Right lobe of liver (tissue), 4 donors: ENCODE data around the gene CDC7.
"Not testable (repeated sequence)": the region's sequence is repeated elsewhere in the genome, so short reads cannot be mapped to it uniquely, and the experiment has no call there.

ENCODE experiments used
- CTCF ChIP-seq, 4 donors: fragments of 200-600 bp in 3 of 4; fragments of 450-650 bp in 1 of 4; IDR thresholded peaks; one replicate each; pipeline versions ENCODE4 v1.5.1 to v1.8.0; 2016 to 2022; ENCODE audit warnings: antibody characterized with exemption in 4 of 4, mild to moderate bottlenecking in 2 of 4
- POLR2A ChIP-seq: fragments of 450-650 bp; IDR thresholded peaks from one replicate; pipeline ENCODE4 v1.6.1; 2017; ENCODE audit warnings: antibody characterized with exemption, mild to moderate bottlenecking
- donor health status: DM: no; HTN: no; CAD: no.
- donor health status: DM: no; HTN: no; CAD: no.
- donor health status: DM: no; HTN: yes; CAD: no.

GRCh38 chr1:91465350-91465749 is 35.3 kb upstream of the CDC7 start:
- not testable (repeated sequence) for TF ChIP-seq CTCF (IDR thresholded peaks at IDR 0.05); POLR2A
